Measurements from ENCODE around the gene GRK3. TPM values are rescaled to one million over a fixed set of nuclear protein-coding genes. Genes with fewer than 3 reads are reported as not detected.
"Not testable (repeated sequence)": the region's sequence is repeated elsewhere in the genome, so short reads cannot be mapped to it uniquely, and the experiment has no call there.

The GRK3 gene
- total and polyA plus RNA-seq, 12 donors = 0.97 to 9.0 (median 5.2) TPM

GRCh38 chr22:25621986-25622385, 57.5 kb downstream of the GRK3 start:
- DNase-seq (no peak), ATAC-seq (no peak)
- TF ChIP-seq CTCF (IDR thresholded peaks at IDR 0.05) = no peak
- H3K36me3 ChIP-seq = no peaks in the 10 kb centered on the region
- intact Hi-C loops (cut with DNase I) = loop anchor here in 1 of 10 donors (10.0 kb wide), 1 partner anchor 63 kb away; no protein-coding TSS in a partner anchor
- no peak overlapping the region for H3K27ac ChIP-seq
- H3K4me1 ChIP-seq = peaks cover 0 to 5% (median 0%) of the 10 kb centered on the region in 9 donors
- H3K4me3 ChIP-seq = no peak overlapping the region
- 85 to 88% methylated on average over 7 of the region's 7 CpGs for WGBS, 2 donors
- no peaks in the 10 kb centered on the region for H3K27me3 ChIP-seq
- H3K9me3 ChIP-seq = no peaks in the 10 kb centered on the region

- no peak for TF ChIP-seq CTCF (IDR thresholded peaks at IDR 0.05)
Observed at GRCh38 chr22:25623310-25623734, 58.8 kb downstream of the GRK3 start.

DNA sequence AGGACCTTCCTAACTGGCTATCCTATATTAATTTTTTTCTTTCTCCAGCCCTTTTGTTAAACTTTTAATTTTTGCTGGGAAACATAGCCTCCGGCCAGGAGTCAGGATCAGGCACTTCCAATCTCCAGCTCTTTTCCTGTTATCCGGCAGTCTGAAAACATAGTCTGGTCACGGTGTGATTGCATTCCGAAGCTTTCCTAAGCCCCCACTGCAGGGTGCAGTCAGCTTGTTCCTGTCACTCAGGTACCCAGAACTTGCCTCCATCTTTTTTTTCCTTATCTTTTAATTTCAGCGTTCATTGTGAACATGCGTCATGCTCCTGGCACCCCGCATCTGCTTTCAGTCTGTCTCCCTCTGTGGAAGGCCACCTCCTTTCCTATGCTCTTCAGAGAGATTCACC, 59.4 kb downstream of the GRK3 start:
- WGBS, 2 donors = 87 to 88% methylated on average over 7 of the region's 7 CpGs
- Histone ChIP-seq H3K4me1 (peaks cover 0 to 13% (median 0%) of the 10 kb centered on the region in 9 donors), H3K36me3 (no peaks in the 10 kb centered on the region), H3K27me3 (no peaks in the 10 kb centered on the region), H3K4me3 (no peak overlapping the region), H3K27ac (no peak overlapping the region), H3K9me3 (no peaks in the 10 kb centered on the region)
- DNase-seq (no peak), ATAC-seq (no peak)
- intact Hi-C loops (cut with DNase I) = loop anchor here in 1 of 10 donors (10.0 kb wide), 1 partner anchor 61 kb away; no protein-coding TSS in a partner anchor
- no peak for TF ChIP-seq CTCF (IDR thresholded peaks at IDR 0.05)

More at GRCh38 chr22:25623310-25623734, 58.8 kb downstream of the GRK3 start:
- no peak overlapping the region for H3K4me3 ChIP-seq
- WGBS, 2 donors = 89 to 94% methylated on average over 8 of the region's 8 CpGs
- no peak for DNase-seq
- intact Hi-C loops (cut with DNase I) = loop anchor here in 1 of 10 donors (10.0 kb wide), 1 partner anchor 61 kb away; no protein-coding TSS in a partner anchor
- no peak overlapping the region for H3K27ac ChIP-seq
- no peaks in the 10 kb centered on the region for H3K36me3 ChIP-seq
- H3K9me3 ChIP-seq = no peaks in the 10 kb centered on the region
- H3K27me3 ChIP-seq = no peaks in the 10 kb centered on the region
- ATAC-seq = no peak
- H3K4me1 ChIP-seq = peaks cover 0 to 13% (median 0%) of the 10 kb centered on the region in 9 donors

GRCh38 chr22:25624476-25624875, 60.0 kb downstream of the GRK3 start:
- intact Hi-C loops (cut with DNase I) = loop anchor here in 1 of 10 donors (10.0 kb wide), 1 partner anchor 60 kb away; no protein-coding TSS in a partner anchor
- 95 to 97% methylated on average over 6 of the region's 6 CpGs for WGBS, 2 donors
- no peaks in the 10 kb centered on the region for H3K36me3 ChIP-seq
- no peaks in the 10 kb centered on the region for H3K27me3 ChIP-seq
- TF ChIP-seq CTCF (IDR thresholded peaks at IDR 0.05) = no peak
- DNase-seq (no peak), ATAC-seq (no peak)
- no peaks in the 10 kb centered on the region for H3K9me3 ChIP-seq
- H3K4me3 ChIP-seq = no peak overlapping the region
- no peak overlapping the region for H3K27ac ChIP-seq
- peaks cover 0 to 13% (median 0%) of the 10 kb centered on the region in 9 donors for H3K4me1 ChIP-seq

DNA sequence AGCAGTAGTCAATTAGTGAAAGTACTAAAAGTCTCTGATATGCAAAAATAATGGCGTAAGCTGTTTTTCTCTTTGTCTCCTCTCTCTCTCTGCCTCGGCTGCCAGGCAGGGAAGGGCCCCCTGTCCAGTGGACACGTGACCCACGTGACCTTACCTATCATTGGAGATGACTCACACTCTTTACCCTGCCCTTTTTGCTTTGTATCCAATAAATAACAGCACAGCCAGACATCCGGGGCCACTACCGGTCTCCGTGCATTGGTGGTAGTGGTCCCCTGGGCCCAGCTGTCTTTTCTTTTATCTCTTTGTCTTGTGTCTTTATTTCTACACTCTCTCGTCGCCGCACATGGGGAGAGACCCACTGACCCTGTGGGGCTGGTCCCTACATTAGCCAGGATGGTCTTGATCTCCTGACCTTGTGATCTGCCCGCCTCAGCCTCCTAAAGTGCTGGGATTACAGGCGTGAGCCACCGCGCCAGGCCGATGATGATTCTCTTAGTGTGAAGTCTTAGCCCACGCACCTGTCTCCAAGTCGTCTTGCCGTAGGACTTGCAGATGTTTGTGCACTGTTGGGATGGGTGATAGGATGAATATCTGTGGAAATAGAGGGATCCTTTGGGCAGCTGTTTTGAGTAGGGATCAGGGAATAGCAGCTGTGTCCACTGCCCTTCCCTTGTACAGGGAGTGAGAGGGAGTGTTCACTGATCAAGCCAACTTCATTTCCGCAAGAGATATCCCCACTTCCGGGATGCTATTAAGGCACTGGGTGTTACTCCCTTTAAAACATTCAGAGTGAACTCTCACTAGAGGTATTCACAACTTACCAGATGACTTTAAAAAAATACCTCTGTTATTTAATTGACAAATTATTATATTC, 61.5 kb downstream of the GRK3 start:
- not testable (repeated sequence) for H3K4me3 ChIP-seq, H3K9me3 ChIP-seq, H3K36me3 ChIP-seq, DNase-seq, H3K27ac ChIP-seq, H3K27me3 ChIP-seq
- intact Hi-C loops (cut with DNase I) = loop anchor here in 1 of 10 donors (10.0 kb wide), 1 partner anchor 59 kb away; no protein-coding TSS in a partner anchor
- peaks cover 0 to 13% (median 5%) of the 10 kb centered on the region in 9 donors for H3K4me1 ChIP-seq
- peak in 1 of 8 donors; percentile 33 for ATAC-seq
- 77 to 78% methylated on average over 20 of the region's 20 CpGs for WGBS, 2 donors
